ENCODE data around the gene DOP1A.

DOP1A gene

DNA sequence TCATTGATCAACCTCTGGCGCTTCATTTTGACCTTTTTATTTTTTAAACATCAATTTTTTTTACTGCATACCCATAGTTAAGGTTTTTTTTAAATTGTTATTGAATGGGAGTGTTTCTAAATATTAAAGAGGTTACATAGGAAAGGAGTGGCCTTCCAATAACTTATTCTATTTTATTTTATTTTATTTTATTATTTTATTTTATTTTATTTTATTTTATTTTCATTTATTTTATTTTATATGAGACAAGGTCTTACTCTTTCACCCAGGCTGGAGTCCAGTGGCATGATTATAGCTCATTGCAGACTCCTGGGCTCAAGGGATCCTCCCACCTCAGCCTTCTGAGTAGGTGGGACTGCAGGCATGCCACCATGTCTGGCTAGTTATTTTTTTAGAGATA is 30.2 kb downstream of the DOP1A start:
- TF ChIP-seq, protein P1, sequence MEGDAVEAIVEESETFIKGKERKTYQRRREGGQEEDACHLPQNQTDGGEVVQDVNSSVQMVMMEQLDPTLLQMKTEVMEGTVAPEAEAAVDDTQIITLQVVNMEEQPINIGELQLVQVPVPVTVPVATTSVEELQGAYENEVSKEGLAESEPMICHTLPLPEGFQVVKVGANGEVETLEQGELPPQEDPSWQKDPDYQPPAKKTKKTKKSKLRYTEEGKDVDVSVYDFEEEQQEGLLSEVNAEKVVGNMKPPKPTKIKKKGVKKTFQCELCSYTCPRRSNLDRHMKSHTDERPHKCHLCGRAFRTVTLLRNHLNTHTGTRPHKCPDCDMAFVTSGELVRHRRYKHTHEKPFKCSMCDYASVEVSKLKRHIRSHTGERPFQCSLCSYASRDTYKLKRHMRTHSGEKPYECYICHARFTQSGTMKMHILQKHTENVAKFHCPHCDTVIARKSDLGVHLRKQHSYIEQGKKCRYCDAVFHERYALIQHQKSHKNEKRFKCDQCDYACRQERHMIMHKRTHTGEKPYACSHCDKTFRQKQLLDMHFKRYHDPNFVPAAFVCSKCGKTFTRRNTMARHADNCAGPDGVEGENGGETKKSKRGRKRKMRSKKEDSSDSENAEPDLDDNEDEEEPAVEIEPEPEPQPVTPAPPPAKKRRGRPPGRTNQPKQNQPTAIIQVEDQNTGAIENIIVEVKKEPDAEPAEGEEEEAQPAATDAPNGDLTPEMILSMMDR (IDR thresholded peaks at IDR 0.05; ENCODE audit: control insufficient read depth, insufficient read depth, low read depth, low read length, missing control alignments): no peak
- no peak for DNase-seq (ENCODE audit: low read depth)
- H3K4me3 ChIP-seq (ENCODE audit: control insufficient read depth, low read depth, low read length): no peak overlapping the region

DNA sequence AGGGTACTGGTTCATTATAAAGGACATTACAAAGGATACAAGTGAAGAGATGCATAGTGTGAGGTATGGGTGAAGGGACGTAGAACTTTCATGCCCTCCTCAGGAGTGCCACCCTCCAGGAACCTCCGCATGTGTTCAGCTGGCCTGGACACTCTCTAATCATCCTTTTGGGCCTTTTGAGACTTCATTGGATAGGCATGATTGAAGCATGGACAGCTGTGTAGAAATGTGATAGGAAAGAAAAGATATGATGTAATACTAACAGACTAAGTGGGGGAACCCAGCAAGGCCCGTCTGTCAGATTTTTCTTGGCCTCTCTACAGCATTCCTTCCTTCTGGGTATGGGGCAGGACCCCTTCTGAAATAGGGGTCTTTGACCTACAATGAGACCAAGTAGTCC is 31.1 kb downstream of the DOP1A start:
- H3K4me3 ChIP-seq (ENCODE audit: control insufficient read depth, low read depth, low read length): no peak overlapping the region
- no peak for DNase-seq (ENCODE audit: low read depth)
- TF ChIP-seq, protein P1 (IDR thresholded peaks at IDR 0.05; ENCODE audit: control insufficient read depth, insufficient read depth, low read depth, low read length, missing control alignments): no peak

DNA sequence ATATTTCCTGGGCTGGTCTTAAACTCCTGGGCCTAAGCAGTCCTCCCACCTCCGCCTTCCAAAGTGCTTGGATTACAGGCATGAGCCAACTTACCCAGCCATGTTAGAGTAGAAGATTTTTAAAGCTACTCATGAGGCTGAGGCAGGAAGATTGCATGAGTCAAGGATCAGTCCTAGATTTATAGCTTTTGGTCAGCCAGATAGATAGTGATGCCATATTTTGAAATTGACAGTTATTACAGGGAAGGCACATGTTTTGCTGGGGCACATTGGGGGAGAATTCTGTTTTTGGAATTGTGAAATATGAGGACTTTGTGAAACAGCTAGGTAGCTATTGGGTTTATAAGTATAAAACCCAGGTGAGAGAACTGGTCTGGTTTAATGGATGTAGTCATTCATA is 40.9 kb downstream of the DOP1A start:
- no peak for DNase-seq (ENCODE audit: low read depth)

DNA sequence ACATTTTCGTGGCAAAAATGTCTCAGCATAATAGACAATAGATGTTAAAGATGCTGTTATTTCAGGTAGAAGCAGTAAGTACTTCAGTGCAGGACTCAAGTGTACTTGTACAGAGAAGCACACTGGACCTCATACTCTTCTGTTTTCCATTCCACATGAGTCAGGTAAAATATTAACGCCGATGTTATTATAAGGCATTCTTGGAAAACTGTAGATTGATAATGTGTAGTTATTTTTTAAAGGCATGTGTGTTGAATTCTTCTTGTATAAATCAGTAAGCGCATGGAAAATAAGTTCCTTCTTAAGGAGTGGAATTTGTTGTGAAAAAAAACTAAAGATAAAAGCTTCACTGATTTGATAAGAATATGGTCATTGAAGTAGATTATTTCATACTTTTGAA is 45.8 kb downstream of the DOP1A start:
- no peak for DNase-seq (ENCODE audit: low read depth)
- H3K4me3 ChIP-seq (ENCODE audit: control insufficient read depth, low read depth, low read length): no peak overlapping the region
- TF ChIP-seq, protein P1 (IDR thresholded peaks at IDR 0.05; ENCODE audit: control insufficient read depth, insufficient read depth, low read depth, low read length, missing control alignments): no peak

More for the DNA sequence above, 40.9 kb downstream of the DOP1A start:
- H3K4me3 ChIP-seq (ENCODE audit: control insufficient read depth, low read depth, low read length): no peak overlapping the region
- TF ChIP-seq, protein P1 (IDR thresholded peaks at IDR 0.05; ENCODE audit: control insufficient read depth, insufficient read depth, low read depth, low read length, missing control alignments): no peak

- TF ChIP-seq, protein P1 (IDR thresholded peaks at IDR 0.05; ENCODE audit: control insufficient read depth, insufficient read depth, low read depth, low read length, missing control alignments): no peak
- no peak for DNase-seq (ENCODE audit: low read depth)
- H3K4me3 ChIP-seq (ENCODE audit: control insufficient read depth, low read depth, low read length): no peak overlapping the region
Observed at GRCh38 chr6:83114164-83114563, 46.7 kb downstream of the DOP1A start.

DNA sequence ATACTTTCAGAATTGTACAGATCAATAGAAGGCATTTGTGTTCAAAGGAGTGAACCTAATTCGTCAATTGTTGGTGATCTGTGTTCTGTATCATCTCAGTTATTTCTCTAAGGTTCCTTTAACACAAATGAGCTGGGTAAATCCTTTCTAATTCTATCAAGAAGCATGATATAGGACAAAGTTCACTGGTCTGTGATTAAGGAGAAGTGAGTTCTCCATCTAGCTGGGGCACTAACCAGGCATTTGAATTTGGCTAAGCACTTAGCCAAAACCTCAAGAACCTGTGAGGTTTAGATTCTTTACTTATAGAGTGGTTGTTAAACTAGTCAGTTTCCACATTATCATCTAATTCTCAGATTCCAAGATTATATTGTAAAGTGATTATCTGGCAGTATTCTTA is 50.3 kb downstream of the DOP1A start:
- DNase-seq (ENCODE audit: low read depth): no peak
- H3K4me3 ChIP-seq (ENCODE audit: control insufficient read depth, low read depth, low read length): no peak overlapping the region
- TF ChIP-seq, protein P1 (IDR thresholded peaks at IDR 0.05; ENCODE audit: control insufficient read depth, insufficient read depth, low read depth, low read length, missing control alignments): no peak

GRCh38 chr6:83119742-83120300 is 52.4 kb downstream of the DOP1A start:
- no peak overlapping the region for H3K4me3 ChIP-seq (ENCODE audit: control insufficient read depth, low read depth, low read length)
- TF ChIP-seq, protein P1 (IDR thresholded peaks at IDR 0.05; ENCODE audit: control insufficient read depth, insufficient read depth, low read depth, low read length, missing control alignments): no peak
- DNase-seq (ENCODE audit: low read depth): no peak

Measured in AG09309 (cell line).